ENCODE data around the gene SH3BP5. TPM values are rescaled to one million over a fixed set of nuclear protein-coding genes. Genes with fewer than 3 reads are reported as not detected.

The SH3BP5 gene
- total RNA-seq, 1 experiment from 2014 or later: 8.0 TPM

DNA sequence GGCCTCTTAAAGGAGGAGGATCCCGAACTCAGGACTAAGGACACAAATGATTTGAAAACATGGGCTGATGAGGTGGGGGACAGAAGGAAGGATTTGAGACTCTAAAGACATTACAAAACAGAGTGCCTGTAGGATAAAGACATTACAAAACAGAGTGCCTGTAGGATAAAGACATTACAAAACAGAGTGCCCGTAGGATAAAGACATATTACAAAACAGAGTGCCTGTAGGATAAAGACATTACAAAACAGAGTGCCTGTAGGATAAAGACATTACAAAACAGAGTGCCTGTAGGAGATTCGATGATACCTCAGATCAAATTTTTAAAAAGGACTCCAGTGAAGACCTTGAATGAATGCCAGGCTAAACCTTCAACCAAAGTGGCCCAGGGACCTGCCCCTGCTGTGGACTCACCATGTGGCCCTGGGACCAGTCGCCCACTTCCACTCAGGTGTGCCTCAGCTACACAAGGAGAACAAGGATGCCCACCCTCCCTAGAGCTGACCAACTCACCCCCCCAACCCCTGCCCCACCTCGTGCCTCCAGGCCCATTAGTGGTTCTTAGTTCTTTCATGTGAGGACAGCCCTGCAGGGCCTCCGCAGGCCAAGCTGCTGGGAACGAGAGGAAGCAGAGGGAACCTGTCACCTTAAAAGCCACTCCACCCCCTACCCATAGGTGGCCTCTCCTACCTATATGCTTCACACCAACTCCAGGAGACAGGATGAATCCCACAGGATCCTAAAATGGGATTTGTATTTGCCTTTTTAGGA is 59.8 kb downstream of the SH3BP5 start:
- DNase-seq: peak; percentile 72
- Histone ChIP-seq H3K27me3 (ENCODE audit: control insufficient read depth, insufficient read depth, low read length) (no peaks in the 10 kb centered on the region), H3K36me3 (replicated peaks; ENCODE audit: control insufficient read depth, insufficient read depth, low read length) (no peaks in the 10 kb centered on the region), H3K4me3 (ENCODE audit: insufficient read depth, low read depth, low read length) (no peak overlapping the region)

DNA sequence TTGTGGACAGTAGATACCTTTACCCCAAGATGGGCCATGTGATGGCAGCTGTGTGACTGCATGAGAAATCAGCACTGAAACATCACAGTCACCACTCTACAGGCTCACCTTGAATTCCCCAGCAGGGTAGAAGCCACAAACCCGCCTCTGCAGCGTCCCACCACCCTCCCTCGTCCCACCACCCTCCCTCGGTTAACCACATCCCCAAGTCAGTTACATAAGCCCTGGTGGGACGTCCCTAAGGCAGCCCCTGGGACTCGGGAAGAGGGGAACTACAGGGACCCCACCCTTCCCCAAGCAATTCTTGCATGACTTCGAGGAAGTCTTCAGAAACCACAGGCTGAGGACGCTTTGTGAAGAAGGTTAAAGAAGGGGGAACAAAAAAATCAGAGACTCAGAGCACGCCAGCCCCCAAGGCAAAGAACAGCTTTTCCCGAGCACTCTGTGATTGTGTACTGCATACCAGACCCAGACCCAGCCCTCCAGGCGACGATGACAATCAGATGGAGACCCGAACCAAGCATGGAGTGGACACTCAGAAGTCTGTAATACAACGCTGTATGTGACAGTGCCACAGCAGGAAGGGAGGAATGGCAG is 60.5 kb downstream of the SH3BP5 start:
- no peaks in the 10 kb centered on the region for H3K36me3 ChIP-seq (replicated peaks; ENCODE audit: control insufficient read depth, insufficient read depth, low read length)
- DNase-seq: no peak
- no peak overlapping the region for H3K4me3 ChIP-seq (ENCODE audit: insufficient read depth, low read depth, low read length)
- H3K27me3 ChIP-seq (ENCODE audit: control insufficient read depth, insufficient read depth, low read length): no peaks in the 10 kb centered on the region

DNA sequence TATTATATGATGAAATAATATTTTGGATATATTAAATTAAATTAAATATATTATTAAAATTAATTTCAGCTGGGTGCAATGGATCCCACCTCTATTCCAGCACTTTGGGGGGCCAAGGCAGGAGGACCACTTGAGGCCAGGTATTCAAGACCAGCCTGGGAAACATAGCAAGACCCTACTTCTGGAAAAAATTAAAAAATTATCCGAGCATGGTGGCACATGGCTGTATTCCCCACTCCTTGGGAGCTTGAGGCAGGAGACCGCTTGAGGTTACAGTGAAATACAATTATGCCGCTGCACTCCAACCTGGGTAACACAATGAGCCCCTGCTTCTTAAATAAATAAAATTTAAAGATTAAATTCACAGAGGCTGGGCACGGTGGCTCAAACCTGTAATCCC is 61.4 kb downstream of the SH3BP5 start:
- no peaks in the 10 kb centered on the region for H3K36me3 ChIP-seq (replicated peaks; ENCODE audit: control insufficient read depth, insufficient read depth, low read length)
- H3K27me3 ChIP-seq (ENCODE audit: control insufficient read depth, insufficient read depth, low read length): no peaks in the 10 kb centered on the region
- no peak for DNase-seq
- no peak overlapping the region for H3K4me3 ChIP-seq (ENCODE audit: insufficient read depth, low read depth, low read length)

DNA sequence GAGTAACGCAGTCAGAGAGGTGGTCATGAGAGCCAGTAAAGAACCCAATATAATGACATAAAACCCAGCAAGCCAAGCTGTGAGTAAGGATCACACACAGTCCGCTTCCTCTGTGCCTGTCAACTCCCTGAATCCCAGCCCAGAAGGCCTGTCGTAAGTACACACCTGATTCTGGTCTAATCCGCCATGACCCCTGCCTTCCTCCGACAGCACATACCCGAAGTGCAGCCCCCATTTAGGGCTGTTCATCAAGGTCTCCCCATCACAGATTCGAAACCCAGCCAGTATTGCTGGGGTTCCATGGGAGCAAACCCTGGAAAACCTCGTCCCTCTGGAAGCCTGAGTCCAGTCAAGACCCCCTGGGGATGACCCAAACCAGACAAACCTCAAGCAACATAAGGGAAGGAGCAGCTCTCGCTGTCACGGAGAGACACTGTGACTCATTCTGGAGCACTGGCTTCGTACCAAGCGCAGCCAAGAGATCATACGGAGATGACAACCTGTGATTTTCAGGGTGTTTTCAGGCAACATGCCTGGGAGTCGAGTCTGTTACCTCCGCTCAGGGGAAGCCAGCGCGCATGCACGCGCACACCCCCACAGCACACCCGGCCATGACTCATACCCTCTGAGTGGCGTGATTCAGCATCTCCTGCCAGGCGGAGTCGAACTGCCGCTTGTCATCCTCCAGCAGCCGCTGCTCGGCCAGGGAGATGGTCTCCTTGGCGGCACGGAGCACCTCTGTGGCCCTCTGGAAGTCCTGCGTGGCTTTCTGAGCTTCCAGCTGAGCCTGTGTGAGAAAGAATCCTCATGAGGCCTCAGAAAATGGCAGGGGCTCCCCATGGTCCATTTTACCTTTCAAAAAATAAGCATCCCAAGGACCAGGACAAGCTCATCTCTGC is 63.0 kb downstream of the SH3BP5 start:
- Histone ChIP-seq H3K4me3 (ENCODE audit: insufficient read depth, low read depth, low read length) (no peak overlapping the region), H3K36me3 (replicated peaks; ENCODE audit: control insufficient read depth, insufficient read depth, low read length) (no peaks in the 10 kb centered on the region), H3K27me3 (ENCODE audit: control insufficient read depth, insufficient read depth, low read length) (no peaks in the 10 kb centered on the region)
- DNase-seq: no peak

DNA sequence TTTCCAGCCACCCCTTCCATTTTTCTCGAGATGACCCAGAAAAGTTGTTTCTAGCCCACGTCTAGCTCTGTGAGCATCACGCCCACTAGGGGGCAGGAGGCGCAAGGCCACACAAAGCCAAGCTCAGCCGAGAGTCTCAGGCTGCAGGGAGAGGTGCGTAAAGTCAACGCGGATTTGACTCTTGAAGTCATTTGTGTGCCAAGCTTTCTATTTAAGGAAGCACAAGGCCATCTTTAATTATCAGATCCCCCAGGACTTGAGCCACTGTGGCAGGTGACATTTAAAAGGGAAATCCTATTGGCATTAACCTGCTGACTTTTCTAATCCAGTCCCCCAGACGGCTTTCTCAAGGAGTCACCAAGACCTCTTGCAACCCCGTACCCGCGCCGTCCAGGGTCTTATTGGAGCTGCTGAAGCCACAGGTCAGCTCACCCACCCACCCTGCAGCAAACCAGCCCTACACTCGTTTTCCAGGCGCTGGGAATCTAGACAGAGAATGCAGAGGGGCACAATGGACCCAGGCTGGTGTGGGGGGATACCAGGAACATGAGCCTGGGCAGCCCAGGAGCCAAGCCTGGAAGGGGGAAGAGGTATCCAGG is 64.3 kb downstream of the SH3BP5 start:
- peak; percentile 87 for DNase-seq
- Histone ChIP-seq H3K36me3 (replicated peaks; ENCODE audit: control insufficient read depth, insufficient read depth, low read length) (no peaks in the 10 kb centered on the region), H3K27me3 (ENCODE audit: control insufficient read depth, insufficient read depth, low read length) (no peaks in the 10 kb centered on the region), H3K4me3 (ENCODE audit: insufficient read depth, low read depth, low read length) (no peak overlapping the region)

DNA sequence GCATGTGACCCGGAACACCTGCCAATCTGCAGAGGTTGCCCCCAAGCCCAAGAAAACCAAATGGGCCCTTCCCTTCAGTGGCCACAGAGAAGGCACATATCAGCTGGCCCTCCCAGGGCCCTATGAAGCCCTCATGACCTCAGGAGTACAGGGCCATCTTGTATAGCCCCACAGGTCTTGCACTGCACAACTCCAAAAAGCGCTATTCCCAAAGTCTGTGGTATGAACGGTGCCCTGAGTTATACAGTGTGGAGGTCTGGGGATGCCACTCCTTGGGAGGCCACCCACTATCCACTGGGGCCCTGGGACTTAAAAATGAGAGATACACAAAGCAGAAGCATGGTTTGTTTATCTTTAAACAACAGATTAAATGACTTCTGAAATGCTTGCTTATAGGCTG is 64.9 kb downstream of the SH3BP5 start:
- H3K27me3 ChIP-seq (ENCODE audit: control insufficient read depth, insufficient read depth, low read length): no peaks in the 10 kb centered on the region
- DNase-seq: no peak
- no peaks in the 10 kb centered on the region for H3K36me3 ChIP-seq (replicated peaks; ENCODE audit: control insufficient read depth, insufficient read depth, low read length)
- no peak overlapping the region for H3K4me3 ChIP-seq (ENCODE audit: insufficient read depth, low read depth, low read length)

DNA sequence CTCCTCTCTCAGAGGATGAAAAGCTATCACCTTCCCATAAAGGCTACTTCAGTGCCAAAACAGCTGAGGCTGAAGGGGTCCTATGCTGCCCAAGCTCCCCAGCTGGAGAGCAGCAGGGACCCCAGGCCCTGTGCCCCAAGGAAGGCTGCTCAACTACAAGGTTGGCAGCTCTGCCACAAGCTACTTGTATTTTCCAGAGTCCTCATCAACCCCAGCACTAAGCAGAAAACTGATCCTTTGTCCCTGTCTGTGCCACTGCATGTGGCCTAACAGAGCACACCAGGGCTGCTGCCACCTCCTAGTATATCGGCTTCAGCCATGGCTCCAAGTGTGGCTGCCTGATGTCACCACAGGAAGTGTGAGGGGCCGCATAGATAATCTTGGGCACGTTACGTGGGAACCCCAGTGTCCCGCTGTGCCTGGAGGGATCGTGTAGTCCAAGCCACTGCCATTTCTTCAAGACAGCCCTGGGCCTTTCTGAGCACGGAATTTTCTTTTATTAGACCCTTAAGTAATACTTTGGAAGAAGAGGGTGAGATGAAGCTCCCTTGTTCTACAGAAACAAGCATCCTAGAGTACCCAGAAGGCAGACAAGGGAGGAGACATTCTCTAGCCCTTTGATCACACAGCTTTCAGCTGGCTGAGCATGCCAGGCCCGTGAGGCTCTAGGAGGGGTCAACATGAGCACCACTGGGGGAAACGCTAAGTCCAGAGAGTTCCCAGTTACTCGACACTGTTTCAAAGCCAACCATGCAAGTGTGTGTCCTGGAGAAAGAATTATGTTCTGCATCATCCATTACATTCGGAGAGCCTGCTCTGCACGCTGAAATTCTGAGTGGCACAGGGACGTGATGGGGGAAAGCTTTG is 65.6 kb downstream of the SH3BP5 start:
- Histone ChIP-seq H3K36me3 (replicated peaks; ENCODE audit: control insufficient read depth, insufficient read depth, low read length) (no peaks in the 10 kb centered on the region), H3K4me3 (ENCODE audit: insufficient read depth, low read depth, low read length) (no peak overlapping the region), H3K27me3 (ENCODE audit: control insufficient read depth, insufficient read depth, low read length) (no peaks in the 10 kb centered on the region)
- no peak for DNase-seq

DNA sequence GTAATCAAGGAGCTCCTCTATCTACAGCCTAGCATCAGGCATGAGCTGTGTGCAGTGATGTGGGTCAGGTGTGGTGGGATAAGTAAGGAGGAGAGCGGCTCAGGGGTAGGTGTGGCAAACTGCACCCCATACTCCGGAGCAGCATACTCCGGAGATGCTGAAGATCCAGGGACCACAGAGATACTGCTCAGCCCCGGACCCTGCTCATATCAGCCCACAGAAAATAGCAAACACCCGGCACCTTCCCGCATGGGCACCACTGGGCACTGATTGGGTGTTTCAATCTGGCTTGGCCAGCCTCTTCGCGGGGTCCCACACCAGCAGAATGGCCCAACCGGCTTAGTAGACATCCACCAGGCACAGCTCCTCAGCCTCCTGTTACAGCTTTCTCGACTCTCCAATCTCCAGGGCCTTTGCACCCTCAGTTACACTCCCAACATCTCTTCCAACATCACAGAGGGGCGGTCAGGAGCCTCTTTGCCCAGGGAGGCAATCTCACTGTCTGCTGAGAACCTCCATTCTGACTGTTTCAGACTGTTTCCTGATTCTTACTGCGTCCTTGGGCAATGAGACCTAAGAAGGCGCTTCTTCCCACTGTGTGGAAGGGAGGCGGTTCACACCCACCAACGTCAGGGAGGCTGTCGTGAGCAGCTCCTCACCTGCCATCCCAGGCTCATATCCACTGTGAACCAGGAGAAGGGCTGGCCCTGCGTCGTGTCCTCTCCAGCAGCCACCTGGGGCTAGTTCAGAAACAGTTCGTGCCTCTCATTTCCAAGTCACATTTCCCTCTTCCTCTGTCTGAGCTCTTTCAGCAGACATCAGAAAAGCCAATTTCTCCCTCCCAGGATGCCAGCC is 66.5 kb downstream of the SH3BP5 start:
- Histone ChIP-seq H3K4me3 (ENCODE audit: insufficient read depth, low read depth, low read length) (no peak overlapping the region), H3K36me3 (replicated peaks; ENCODE audit: control insufficient read depth, insufficient read depth, low read length) (no peaks in the 10 kb centered on the region), H3K27me3 (ENCODE audit: control insufficient read depth, insufficient read depth, low read length) (no peaks in the 10 kb centered on the region)
- DNase-seq: no peak

DNA sequence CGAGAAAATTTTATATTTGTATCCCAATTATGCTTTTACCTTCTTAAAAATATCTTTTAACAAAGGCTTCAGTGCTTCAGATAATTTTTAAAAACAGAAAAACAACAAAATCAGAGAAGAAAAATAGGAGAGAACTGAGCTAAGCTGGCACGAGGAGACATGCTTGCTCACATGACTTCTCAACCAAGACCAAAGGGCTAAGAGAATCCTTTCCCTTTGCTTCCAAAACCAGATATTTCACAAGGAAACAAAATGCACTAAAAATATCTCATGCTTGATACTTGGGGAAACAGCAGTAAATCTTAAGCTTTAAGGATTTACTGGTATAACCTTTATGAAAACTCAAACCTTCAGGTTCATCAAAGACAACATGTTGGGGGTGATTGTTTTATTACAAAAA is 67.9 kb downstream of the SH3BP5 start:
- no peak for DNase-seq
- Histone ChIP-seq H3K4me3 (ENCODE audit: insufficient read depth, low read depth, low read length) (no peak overlapping the region), H3K27me3 (ENCODE audit: control insufficient read depth, insufficient read depth, low read length) (no peaks in the 10 kb centered on the region), H3K36me3 (replicated peaks; ENCODE audit: control insufficient read depth, insufficient read depth, low read length) (no peaks in the 10 kb centered on the region)

DNA sequence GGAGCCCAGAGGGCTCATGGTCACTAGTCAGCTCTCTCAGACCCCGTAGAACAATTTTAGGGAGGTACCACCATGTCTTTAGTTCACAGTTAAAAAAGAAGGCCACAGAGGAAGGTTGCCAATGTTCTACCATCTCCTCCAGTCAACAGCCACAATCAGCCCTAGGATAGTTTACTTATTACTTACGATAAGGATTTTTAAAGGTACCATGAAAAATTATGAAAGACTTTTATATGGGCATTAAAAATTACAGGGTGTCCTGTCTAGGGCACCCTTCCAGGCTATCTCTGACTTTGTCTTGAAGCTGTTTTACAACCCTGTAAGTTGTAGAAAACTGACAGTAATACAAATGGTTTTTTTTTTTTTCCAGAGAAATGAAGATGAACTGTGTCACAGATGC is 68.5 kb downstream of the SH3BP5 start:
- Histone ChIP-seq H3K4me3 (ENCODE audit: insufficient read depth, low read depth, low read length) (no peak overlapping the region), H3K36me3 (replicated peaks; ENCODE audit: control insufficient read depth, insufficient read depth, low read length) (no peaks in the 10 kb centered on the region), H3K27me3 (ENCODE audit: control insufficient read depth, insufficient read depth, low read length) (no peaks in the 10 kb centered on the region)
- DNase-seq: no peak

DNA sequence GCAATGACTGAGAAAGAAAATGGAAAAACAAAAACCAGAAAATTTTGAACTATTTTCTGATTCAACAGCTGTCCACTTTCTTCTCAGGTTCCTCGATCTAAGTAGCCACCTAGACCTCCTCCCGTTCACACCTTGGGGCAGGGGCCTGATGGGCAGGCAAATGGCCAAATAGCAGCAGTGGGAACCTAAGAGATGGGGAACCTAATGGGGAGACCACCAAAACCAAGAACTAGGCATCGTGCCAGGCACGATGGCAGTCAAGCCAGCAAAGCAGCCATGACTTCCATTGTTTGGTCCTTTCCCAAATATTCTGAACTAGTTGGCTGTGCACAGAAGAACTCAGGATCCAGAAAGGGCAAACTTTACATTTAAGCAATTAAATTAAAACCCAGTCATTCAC is 69.3 kb downstream of the SH3BP5 start:
- no peak for DNase-seq
- Histone ChIP-seq H3K36me3 (replicated peaks; ENCODE audit: control insufficient read depth, insufficient read depth, low read length) (no peaks in the 10 kb centered on the region), H3K4me3 (ENCODE audit: insufficient read depth, low read depth, low read length) (no peak overlapping the region), H3K27me3 (ENCODE audit: control insufficient read depth, insufficient read depth, low read length) (no peaks in the 10 kb centered on the region)

DNA sequence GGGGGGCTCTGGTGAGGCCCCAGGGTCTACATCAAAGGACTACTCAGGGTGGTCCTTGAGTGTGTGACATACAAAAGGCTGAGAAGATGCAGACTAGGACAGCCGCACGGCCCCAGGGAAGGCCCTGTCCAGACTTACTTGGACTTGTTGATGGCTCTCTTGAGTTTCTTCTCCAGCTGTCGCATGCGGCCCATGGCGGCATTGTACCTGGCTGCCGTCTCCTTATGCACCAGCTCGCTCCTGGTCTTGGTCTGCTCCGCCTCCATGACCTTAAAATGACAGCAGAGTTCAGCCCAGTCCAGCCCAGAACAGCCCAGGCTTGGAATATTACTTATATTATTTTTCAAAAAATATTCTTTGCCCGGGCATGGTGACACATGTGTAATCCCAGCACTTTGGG is 70.4 kb downstream of the SH3BP5 start:
- Histone ChIP-seq H3K27me3 (ENCODE audit: control insufficient read depth, insufficient read depth, low read length) (no peaks in the 10 kb centered on the region), H3K36me3 (replicated peaks; ENCODE audit: control insufficient read depth, insufficient read depth, low read length) (peaks cover 4% of the 10 kb centered on the region), H3K4me3 (ENCODE audit: insufficient read depth, low read depth, low read length) (no peak overlapping the region)
- DNase-seq: no peak

DNA sequence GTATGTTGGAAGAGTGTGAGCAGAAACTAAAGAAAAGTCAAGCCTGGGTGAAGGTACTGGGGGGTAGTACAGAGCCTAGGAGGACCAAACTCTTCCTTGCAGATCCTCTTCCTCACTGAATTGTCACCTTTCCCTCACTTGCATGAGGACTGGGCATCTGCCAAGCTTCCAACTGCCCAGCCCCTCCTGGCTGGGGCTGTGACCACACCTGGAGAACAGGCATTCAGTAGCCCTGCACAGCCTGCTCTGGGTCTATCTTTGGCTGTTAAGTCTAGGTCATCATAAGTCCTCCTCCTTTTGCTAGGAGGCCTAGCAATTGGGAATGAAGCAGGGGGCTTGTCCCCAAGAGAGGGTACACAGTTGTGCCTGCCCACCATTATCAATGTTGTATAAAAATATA is 71.1 kb downstream of the SH3BP5 start:
- H3K4me3 ChIP-seq (ENCODE audit: insufficient read depth, low read depth, low read length): no peak overlapping the region
- DNase-seq: no peak
- peaks cover 6% of the 10 kb centered on the region for H3K36me3 ChIP-seq (replicated peaks; ENCODE audit: control insufficient read depth, insufficient read depth, low read length)
- H3K27me3 ChIP-seq (ENCODE audit: control insufficient read depth, insufficient read depth, low read length): no peaks in the 10 kb centered on the region

Measured in H7 (cell line).